Progenitor cell of endocrine pancreas (in vitro differentiated cells): Measurements from ENCODE around the gene DYNLRB2. TPM values are rescaled to one million over a fixed set of nuclear protein-coding genes. Genes with fewer than 3 reads are reported as not detected.

ENCODE experiments used
- DNase-seq: peaks from one replicate; pipeline ENCODE4 v3.0.0; 2021; ENCODE audit warnings: low spot score; ENCODE audit not compliant: unreplicated experiment
- H3K27ac Mint-ChIP-seq: 2 replicates; pipeline ENCODE4 v1.8.0; 2021; ENCODE audit warnings: mild to moderate bottlenecking, moderate library complexity, mixed read lengths
- H3K27me3 Mint-ChIP-seq: 2 replicates; pipeline ENCODE4 v1.8.0; 2021; ENCODE audit warnings: mixed read lengths
- H3K36me3 Mint-ChIP-seq: 2 replicates; pipeline ENCODE4 v1.8.0; 2022; ENCODE audit warnings: mixed read lengths; ENCODE audit not compliant: insufficient read depth
- H3K4me1 Mint-ChIP-seq: 2 replicates; pipeline ENCODE4 v1.8.0; 2021; ENCODE audit warnings: low read depth, mixed read lengths
- H3K4me3 Mint-ChIP-seq: 2 replicates; pipeline ENCODE4 v1.8.0; 2021; ENCODE audit warnings: low read depth, mild to moderate bottlenecking, moderate library complexity, mixed read lengths
- H3K9me3 Mint-ChIP-seq: 2 replicates; pipeline ENCODE4 v1.8.0; 2021; ENCODE audit warnings: low read depth, mixed read lengths
- CTCF ChIP-seq: fragments of 200-600 bp; sonication (generic); IDR thresholded peaks from one replicate; pipeline ENCODE4 v1.5.0; 2021; ENCODE audit warnings: antibody characterized with exemption, mild to moderate bottlenecking; ENCODE audit not compliant: unreplicated experiment
- total RNA-seq: library from RNA; stranded (reverse); gene quantifications from 2 replicates; pipeline ENCODE4 v1.2.1, GENCODE V29; 2021

Gene DYNLRB2
- total RNA-seq, 1 donor from 2014 or later = 2.2 TPM

DNA sequence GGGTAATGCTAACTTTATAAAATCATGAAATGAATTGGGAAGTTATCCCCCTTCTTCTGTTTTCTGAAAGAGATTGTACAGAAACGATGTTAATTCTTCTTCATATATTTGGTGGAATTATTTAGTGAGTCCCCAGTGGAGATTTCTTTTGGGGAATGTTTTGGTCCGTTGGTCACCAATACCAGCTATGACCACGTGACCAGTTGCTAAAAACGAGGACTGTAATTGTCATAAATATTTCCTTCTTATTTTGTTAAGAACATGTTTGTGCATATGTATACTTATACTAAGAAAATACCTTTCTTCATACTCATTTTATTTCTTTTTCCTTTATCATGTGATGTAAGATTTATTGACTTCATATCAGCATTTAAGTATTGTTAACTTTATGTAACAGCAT is 10.3 kb upstream of the DYNLRB2 start:
- Mint-ChIP-seq H3K27ac (no peak overlapping the region), H3K27me3 (peaks cover 28% of the 10 kb centered on the region), H3K4me1 (peaks cover 3% of the 10 kb centered on the region), H3K4me3 (no peak overlapping the region), H3K9me3 (no peaks in the 10 kb centered on the region), H3K36me3 (no peaks in the 10 kb centered on the region)
- TF ChIP-seq CTCF = no peak
- DNase-seq = no peak

DNA sequence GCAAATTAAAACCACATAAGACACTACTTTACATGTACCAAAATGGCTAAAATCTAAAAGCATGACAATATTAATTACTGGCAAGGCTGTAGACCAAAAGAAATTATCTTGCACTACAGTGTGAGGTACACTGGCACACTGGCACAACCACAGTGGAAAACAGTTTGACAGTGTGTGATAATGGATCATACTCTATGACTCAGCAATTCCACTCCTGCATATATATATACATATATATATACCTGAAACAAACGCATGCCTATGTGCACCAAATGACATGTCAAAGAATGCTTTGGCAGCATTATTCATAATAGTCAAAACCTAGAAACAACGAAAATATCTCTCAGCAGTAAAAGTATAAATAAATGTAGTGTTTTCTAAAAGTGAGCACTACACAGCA is 4.6 kb upstream of the DYNLRB2 start:
- peaks cover 61% of the 10 kb centered on the region for H3K27me3 Mint-ChIP-seq
- peaks cover 6% of the 10 kb centered on the region for H3K4me1 Mint-ChIP-seq
- no peak for DNase-seq
- H3K27ac Mint-ChIP-seq = no peak overlapping the region
- peaks cover 6% of the 10 kb centered on the region for H3K9me3 Mint-ChIP-seq
- TF ChIP-seq CTCF = no peak
- no peaks in the 10 kb centered on the region for H3K36me3 Mint-ChIP-seq
- no peak overlapping the region for H3K4me3 Mint-ChIP-seq

DNA sequence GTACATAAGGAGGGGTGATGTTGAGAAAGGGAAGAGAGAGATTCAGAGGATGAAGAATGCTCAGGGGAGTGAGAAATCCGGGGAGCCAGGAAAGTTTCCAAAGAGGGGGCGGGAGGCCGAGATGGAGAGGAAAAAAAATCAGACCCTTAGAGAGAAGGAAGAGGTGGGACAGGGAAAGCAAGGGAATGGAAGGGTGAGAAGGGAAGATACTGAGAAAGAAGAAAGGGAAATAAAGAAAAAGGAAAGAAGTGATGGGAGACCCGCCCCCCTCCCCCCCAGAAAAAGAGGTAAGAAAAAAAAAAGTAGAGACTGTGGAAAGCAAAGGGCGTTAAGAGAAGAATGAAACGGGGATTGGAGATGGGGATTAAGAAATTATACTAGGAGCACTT is 507 bp downstream of the DYNLRB2 start:
- no peak for DNase-seq
- peaks cover 41% of the 10 kb centered on the region for H3K27me3 Mint-ChIP-seq
- peak overlapping the region; percentile 23 for H3K27ac Mint-ChIP-seq
- no peak for TF ChIP-seq CTCF
- H3K36me3 Mint-ChIP-seq = no peaks in the 10 kb centered on the region
- peak overlapping the region; percentile 93 for H3K4me3 Mint-ChIP-seq
- H3K4me1 Mint-ChIP-seq = peaks cover 9% of the 10 kb centered on the region
- peaks cover 6% of the 10 kb centered on the region for H3K9me3 Mint-ChIP-seq

DNA sequence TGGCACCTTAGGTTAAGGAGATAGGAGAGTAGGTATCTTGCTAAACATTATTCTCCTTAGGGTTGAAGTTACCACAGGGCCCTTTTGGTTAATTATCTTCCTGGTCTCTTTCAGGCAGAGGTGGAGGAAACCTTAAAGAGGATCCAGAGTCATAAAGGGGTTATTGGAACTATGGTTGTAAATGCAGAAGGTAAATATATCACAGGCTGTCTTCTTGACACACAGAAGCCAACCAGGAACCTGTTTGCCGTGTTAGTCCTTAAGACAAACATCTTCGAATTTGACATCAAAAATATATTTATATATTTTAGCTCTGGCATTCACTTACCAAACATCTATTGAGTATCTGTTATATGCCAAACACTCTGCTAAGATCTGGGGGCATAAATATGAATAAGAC is 2.4 kb downstream of the DYNLRB2 start:
- Mint-ChIP-seq H3K36me3 (no peaks in the 10 kb centered on the region), H3K4me1 (peaks cover 9% of the 10 kb centered on the region), H3K4me3 (no peak overlapping the region), H3K9me3 (peaks cover 6% of the 10 kb centered on the region), H3K27me3 (peaks cover 27% of the 10 kb centered on the region), H3K27ac (no peak overlapping the region)
- TF ChIP-seq CTCF = no peak
- no peak for DNase-seq

DNA sequence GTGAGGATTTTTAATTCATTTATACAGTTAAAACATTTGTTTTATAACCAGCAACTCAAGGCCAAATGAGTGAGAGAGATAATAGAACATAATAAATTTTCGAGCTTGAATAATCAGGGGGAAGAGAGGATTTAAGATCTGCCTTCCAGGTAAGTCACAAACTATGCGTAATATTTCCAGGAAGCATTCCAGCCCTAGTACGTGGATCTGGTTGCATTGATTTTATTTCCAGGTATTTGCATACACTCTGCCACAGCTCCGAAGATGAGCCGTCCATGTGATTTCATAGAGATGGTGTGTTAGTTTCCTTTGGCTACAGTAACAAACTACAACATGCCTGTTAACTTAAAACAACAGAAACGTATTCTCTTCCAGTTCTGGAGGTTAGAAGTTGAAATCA is 3.5 kb downstream of the DYNLRB2 start:
- Mint-ChIP-seq H3K4me1 (peaks cover 9% of the 10 kb centered on the region), H3K27me3 (peaks cover 15% of the 10 kb centered on the region), H3K4me3 (no peak overlapping the region), H3K9me3 (peaks cover 6% of the 10 kb centered on the region), H3K27ac (no peak overlapping the region), H3K36me3 (no peaks in the 10 kb centered on the region)
- no peak for DNase-seq
- no peak for TF ChIP-seq CTCF

DNA sequence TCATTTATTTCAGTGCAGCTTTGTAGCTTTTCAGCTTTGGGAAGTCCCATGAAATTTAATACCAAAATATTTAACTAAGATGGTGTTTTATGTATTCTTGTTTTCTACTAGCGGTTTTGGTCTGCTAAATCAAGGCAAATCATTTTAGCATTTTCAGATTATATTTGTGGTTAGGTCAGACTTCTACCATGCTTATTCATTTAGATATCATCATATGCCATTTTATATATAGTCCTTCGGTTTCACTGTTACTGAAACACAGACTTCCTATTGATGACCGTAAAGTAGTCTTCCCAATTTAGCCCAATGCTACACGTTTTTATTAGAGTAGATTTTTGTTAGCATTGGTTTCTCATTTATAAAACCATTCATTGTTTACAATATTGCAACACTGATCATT is 5.5 kb downstream of the DYNLRB2 start:
- DNase-seq = no peak
- Mint-ChIP-seq H3K36me3 (no peaks in the 10 kb centered on the region), H3K4me3 (no peak overlapping the region), H3K27ac (no peak overlapping the region), H3K4me1 (peaks cover 4% of the 10 kb centered on the region), H3K27me3 (peaks cover 10% of the 10 kb centered on the region), H3K9me3 (no peaks in the 10 kb centered on the region)
- TF ChIP-seq CTCF = no peak
